Measurements from ENCODE around the gene CAPZB. TPM values are rescaled to one million over a fixed set of nuclear protein-coding genes. Genes with fewer than 3 reads are reported as not detected.

CAPZB gene
- polyA plus RNA-seq, 1 donor from 2014 or later = 159 TPM

DNA sequence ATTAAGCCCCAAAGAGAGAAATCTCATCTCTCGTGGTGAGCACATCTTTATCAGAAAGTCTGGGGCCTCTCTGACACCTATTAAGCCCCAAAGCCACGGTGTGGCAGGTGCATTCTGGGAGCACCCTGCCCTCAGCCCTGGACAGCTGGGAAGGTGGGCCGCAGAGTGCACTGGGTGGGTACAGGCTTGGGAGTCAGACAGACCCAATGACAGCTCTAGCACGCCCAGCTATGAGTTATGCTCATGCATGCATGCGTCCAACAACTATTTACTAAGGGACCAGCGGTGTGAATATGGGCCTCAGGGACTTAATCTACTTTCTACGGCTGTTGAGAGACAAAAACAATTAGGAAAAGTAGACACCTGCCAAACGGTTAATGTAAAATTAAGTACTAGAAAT is 126.6 kb downstream of the CAPZB start:
- H3K27ac ChIP-seq (ENCODE audit: low read length) = no peak overlapping the region
- TF ChIP-seq EP300 (conservative IDR thresholded peaks at IDR 0.05; ENCODE audit: poor library complexity, severe bottlenecking) = no peak
- H3K4me3 ChIP-seq (ENCODE audit: low read length) = no peak overlapping the region
- H3K27me3 ChIP-seq (ENCODE audit: insufficient read depth, low read depth, low read length) = no peaks in the 10 kb centered on the region
- H2AFZ ChIP-seq (ENCODE audit: low read depth, low read length) = no peak overlapping the region
- no peak overlapping the region for H3K9ac ChIP-seq (ENCODE audit: low read length)
- H4K20me1 ChIP-seq (ENCODE audit: insufficient read depth) = no peaks in the 10 kb centered on the region
- no peaks in the 10 kb centered on the region for H3K36me3 ChIP-seq (ENCODE audit: insufficient read depth, low read length)
- H3K9me2 ChIP-seq (ENCODE audit: insufficient read depth, low read length) = no peaks in the 10 kb centered on the region
- H3F3A ChIP-seq (ENCODE audit: insufficient read depth, low read length, poor library complexity, severe bottlenecking) = no peaks in the 10 kb centered on the region
- H3K4me2 ChIP-seq (ENCODE audit: low read length) = no peak overlapping the region
- H3K9me3 ChIP-seq (ENCODE audit: low read length) = no peaks in the 10 kb centered on the region
- H3K79me2 ChIP-seq (replicated peaks; ENCODE audit: insufficient read depth, low read length) = no peaks in the 10 kb centered on the region

DNA sequence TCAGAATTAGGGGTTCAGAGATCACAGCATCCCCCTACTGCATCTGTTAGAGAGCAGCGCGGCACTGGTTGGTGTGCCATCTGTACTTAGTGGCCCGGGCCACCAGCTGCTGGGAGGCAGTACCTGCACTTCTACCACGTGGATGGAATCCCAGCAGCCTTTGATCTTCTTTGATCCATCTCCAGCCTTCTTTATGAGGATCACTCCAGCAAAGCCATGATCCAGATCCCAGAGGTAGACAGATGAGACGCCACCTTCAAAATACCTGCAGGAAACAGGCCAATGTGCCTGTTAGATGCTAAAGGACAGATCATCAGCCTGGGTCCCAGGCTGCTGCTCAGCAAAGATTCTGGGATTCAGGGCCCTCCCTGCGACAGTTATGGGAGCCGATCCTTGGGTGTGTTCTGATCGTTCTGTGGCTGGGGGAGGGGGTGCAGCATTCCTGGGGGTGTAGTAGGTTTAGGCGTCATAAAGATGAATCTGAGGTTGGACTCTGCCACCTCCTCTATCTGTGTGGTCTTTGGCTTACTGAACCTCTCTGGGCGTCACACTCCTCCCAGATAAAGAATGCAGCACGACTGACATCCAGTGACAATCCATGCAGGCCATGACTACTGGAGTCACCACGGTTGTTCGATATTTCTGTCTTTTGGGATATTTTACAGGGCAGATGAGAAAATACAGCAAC is 127.9 kb downstream of the CAPZB start:
- Histone ChIP-seq H3K36me3 (ENCODE audit: insufficient read depth, low read length) (no peaks in the 10 kb centered on the region), H2AFZ (ENCODE audit: low read depth, low read length) (no peak overlapping the region), H3K4me2 (ENCODE audit: low read length) (no peak overlapping the region), H3K27ac (ENCODE audit: low read length) (no peak overlapping the region), H4K20me1 (ENCODE audit: insufficient read depth) (no peaks in the 10 kb centered on the region), H3K9me3 (ENCODE audit: low read length) (no peaks in the 10 kb centered on the region), H3K9me2 (ENCODE audit: insufficient read depth, low read length) (no peaks in the 10 kb centered on the region), H3K4me3 (ENCODE audit: low read length) (no peak overlapping the region), H3K27me3 (ENCODE audit: insufficient read depth, low read depth, low read length) (no peaks in the 10 kb centered on the region), H3K79me2 (replicated peaks; ENCODE audit: insufficient read depth, low read length) (no peaks in the 10 kb centered on the region), H3K9ac (ENCODE audit: low read length) (no peak overlapping the region), H3F3A (ENCODE audit: insufficient read depth, low read length, poor library complexity, severe bottlenecking) (no peaks in the 10 kb centered on the region)
- TF ChIP-seq EP300 (conservative IDR thresholded peaks at IDR 0.05; ENCODE audit: poor library complexity, severe bottlenecking) = no peak
- no peak for TF ChIP-seq SMC3 (conservative IDR thresholded peaks at IDR 0.05; ENCODE audit: poor library complexity)
- TF ChIP-seq, protein P1, sequence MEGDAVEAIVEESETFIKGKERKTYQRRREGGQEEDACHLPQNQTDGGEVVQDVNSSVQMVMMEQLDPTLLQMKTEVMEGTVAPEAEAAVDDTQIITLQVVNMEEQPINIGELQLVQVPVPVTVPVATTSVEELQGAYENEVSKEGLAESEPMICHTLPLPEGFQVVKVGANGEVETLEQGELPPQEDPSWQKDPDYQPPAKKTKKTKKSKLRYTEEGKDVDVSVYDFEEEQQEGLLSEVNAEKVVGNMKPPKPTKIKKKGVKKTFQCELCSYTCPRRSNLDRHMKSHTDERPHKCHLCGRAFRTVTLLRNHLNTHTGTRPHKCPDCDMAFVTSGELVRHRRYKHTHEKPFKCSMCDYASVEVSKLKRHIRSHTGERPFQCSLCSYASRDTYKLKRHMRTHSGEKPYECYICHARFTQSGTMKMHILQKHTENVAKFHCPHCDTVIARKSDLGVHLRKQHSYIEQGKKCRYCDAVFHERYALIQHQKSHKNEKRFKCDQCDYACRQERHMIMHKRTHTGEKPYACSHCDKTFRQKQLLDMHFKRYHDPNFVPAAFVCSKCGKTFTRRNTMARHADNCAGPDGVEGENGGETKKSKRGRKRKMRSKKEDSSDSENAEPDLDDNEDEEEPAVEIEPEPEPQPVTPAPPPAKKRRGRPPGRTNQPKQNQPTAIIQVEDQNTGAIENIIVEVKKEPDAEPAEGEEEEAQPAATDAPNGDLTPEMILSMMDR (IDR thresholded peaks at IDR 0.05; ENCODE audit: poor library complexity, severe bottlenecking) = no peak
- no peak for TF ChIP-seq RAD21 (conservative IDR thresholded peaks at IDR 0.05)
- TF ChIP-seq, protein P2, sequence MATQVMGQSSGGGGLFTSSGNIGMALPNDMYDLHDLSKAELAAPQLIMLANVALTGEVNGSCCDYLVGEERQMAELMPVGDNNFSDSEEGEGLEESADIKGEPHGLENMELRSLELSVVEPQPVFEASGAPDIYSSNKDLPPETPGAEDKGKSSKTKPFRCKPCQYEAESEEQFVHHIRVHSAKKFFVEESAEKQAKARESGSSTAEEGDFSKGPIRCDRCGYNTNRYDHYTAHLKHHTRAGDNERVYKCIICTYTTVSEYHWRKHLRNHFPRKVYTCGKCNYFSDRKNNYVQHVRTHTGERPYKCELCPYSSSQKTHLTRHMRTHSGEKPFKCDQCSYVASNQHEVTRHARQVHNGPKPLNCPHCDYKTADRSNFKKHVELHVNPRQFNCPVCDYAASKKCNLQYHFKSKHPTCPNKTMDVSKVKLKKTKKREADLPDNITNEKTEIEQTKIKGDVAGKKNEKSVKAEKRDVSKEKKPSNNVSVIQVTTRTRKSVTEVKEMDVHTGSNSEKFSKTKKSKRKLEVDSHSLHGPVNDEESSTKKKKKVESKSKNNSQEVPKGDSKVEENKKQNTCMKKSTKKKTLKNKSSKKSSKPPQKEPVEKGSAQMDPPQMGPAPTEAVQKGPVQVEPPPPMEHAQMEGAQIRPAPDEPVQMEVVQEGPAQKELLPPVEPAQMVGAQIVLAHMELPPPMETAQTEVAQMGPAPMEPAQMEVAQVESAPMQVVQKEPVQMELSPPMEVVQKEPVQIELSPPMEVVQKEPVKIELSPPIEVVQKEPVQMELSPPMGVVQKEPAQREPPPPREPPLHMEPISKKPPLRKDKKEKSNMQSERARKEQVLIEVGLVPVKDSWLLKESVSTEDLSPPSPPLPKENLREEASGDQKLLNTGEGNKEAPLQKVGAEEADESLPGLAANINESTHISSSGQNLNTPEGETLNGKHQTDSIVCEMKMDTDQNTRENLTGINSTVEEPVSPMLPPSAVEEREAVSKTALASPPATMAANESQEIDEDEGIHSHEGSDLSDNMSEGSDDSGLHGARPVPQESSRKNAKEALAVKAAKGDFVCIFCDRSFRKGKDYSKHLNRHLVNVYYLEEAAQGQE (IDR thresholded peaks at IDR 0.05; ENCODE audit: borderline replicate concordance) = no peak
- TF ChIP-seq TAF1 (IDR thresholded peaks at IDR 0.05; ENCODE audit: low read depth) = no peak
- no peak for TF ChIP-seq POLR2AphosphoS5 (IDR thresholded peaks at IDR 0.05)

DNA sequence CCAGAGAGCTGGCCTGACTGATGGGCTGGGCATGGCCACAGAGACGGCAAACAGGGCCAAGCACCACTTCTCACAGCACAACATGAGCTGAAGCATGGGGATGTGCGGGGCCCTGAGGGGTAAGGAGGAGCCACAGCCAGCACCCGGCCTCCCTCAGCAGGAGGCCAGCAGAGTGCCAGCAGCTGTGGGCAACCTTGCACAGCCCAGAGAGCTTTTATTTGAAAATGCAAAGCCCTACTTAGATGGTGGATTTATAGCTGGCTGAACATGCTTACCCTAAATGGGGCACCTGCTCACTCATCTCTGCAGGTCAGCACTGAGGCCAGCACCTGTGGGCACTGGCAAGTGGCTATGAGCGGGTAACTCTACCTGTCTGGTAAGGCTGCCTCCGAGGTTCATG is 129.1 kb downstream of the CAPZB start:
- Histone ChIP-seq H3K4me2 (ENCODE audit: low read length) (no peak overlapping the region), H4K20me1 (ENCODE audit: insufficient read depth) (no peaks in the 10 kb centered on the region), H3K79me2 (replicated peaks; ENCODE audit: insufficient read depth, low read length) (no peaks in the 10 kb centered on the region), H3F3A (ENCODE audit: insufficient read depth, low read length, poor library complexity, severe bottlenecking) (no peaks in the 10 kb centered on the region), H2AFZ (ENCODE audit: low read depth, low read length) (no peak overlapping the region), H3K27ac (ENCODE audit: low read length) (no peak overlapping the region), H3K36me3 (ENCODE audit: insufficient read depth, low read length) (no peaks in the 10 kb centered on the region), H3K9me3 (ENCODE audit: low read length) (no peaks in the 10 kb centered on the region), H3K9me2 (ENCODE audit: insufficient read depth, low read length) (no peaks in the 10 kb centered on the region), H3K27me3 (ENCODE audit: insufficient read depth, low read depth, low read length) (no peaks in the 10 kb centered on the region), H3K9ac (ENCODE audit: low read length) (no peak overlapping the region), H3K4me3 (ENCODE audit: low read length) (no peak overlapping the region)
- TF ChIP-seq, protein P2 (IDR thresholded peaks at IDR 0.05; ENCODE audit: borderline replicate concordance) = no peak
- TF ChIP-seq TAF1 (IDR thresholded peaks at IDR 0.05; ENCODE audit: low read depth) (no peak), EP300 (conservative IDR thresholded peaks at IDR 0.05; ENCODE audit: poor library complexity, severe bottlenecking) (no peak), EZH2 (IDR thresholded peaks at IDR 0.05; ENCODE audit: borderline replicate concordance, insufficient read depth, low read length, poor library complexity, severe bottlenecking) (no peak), MXI1 (conservative IDR thresholded peaks at IDR 0.05; ENCODE audit: poor library complexity, severe bottlenecking) (no peak), SMC3 (conservative IDR thresholded peaks at IDR 0.05; ENCODE audit: poor library complexity) (no peak), POLR2AphosphoS5 (IDR thresholded peaks at IDR 0.05) (no peak), RAD21 (conservative IDR thresholded peaks at IDR 0.05) (no peak)
- TF ChIP-seq, protein P1 (IDR thresholded peaks at IDR 0.05; ENCODE audit: poor library complexity, severe bottlenecking) = no peak
